T-helper 17 cell (primary cell): ENCODE data around the gene SMIM24. TPM values are rescaled to one million over a fixed set of nuclear protein-coding genes. Genes with fewer than 3 reads are reported as not detected.

Experiments
- ATAC-seq: fragments of 150-1000 bp; cut with Tn5 transposase; 2 replicates; pipeline ENCODE4 v1.10.0; 2021; ENCODE audit warnings: mild to moderate bottlenecking, moderate library complexity
- DNase-seq, 3 donors: peaks; one replicate each; pipeline versions ENCODE4 v3.0.0 to v3.0.0-alpha.2; 2020 to 2021
- H3K9me3 ChIP-seq: one replicate; pipeline ENCODE4 v1.7.0; 2013; ENCODE audit warnings: low read length, mild to moderate bottlenecking; ENCODE audit not compliant: control insufficient read depth, poor library complexity, severe bottlenecking
- H3K27ac Mint-ChIP-seq: one replicate; pipeline ENCODE4 v1.8.0; 2022; ENCODE audit warnings: mild to moderate bottlenecking, moderate library complexity, mixed read lengths
- H3K27me3 Mint-ChIP-seq: one replicate; pipeline ENCODE4 v1.8.0; 2022; ENCODE audit warnings: mixed read lengths
- H3K36me3 Mint-ChIP-seq: one replicate; pipeline ENCODE4 v1.8.0; 2022; ENCODE audit warnings: low read depth, mixed read lengths
- H3K4me1 Mint-ChIP-seq: one replicate; pipeline ENCODE4 v1.8.0; 2022; ENCODE audit warnings: mild to moderate bottlenecking, mixed read lengths
- H3K4me3 Mint-ChIP-seq: one replicate; pipeline ENCODE4 v1.8.0; 2022; ENCODE audit warnings: mild to moderate bottlenecking, moderate library complexity, mixed read lengths
- total RNA-seq, 4 donors: library from RNA in 2 of 4; stranded (reverse) in 2 of 4; gene quantifications; one replicate each; pipeline ENCODE4 v1.2.3 and lab custom pipeline; 2022 to 2026

Gene SMIM24
- total RNA-seq, 2 donors from 2014 or later = not detected

DNA sequence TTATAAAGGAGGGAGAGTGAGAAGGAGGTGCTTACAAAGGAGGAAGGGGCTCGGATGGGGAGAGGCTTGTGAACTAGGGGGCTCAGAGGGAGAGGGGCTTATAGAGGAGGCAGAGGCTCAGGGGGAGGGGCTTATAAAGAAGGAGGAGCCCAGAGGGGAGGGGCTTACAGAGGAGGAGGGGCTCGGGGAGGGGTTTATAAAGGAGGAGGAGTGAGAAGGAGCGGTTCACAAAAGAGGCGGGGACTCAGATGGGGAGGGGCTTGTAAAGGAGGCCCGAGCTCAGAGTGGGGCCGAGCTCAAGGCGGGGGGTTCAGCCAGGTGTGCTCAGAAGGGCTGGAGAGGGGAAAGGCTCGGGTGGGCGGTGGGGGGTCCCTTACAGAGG is 500 bp downstream of the SMIM24 start:
- ATAC-seq (peak; percentile 59), DNase-seq (peak in 1 of 3 donors; percentile 27)
- Mint-ChIP-seq H3K36me3 (no peaks in the 10 kb centered on the region), H3K27ac (no peak overlapping the region), H3K4me3 (no peak overlapping the region), H3K27me3 (no peaks in the 10 kb centered on the region), H3K4me1 (peaks cover 9% of the 10 kb centered on the region)
- no peaks in the 10 kb centered on the region for H3K9me3 ChIP-seq

DNA sequence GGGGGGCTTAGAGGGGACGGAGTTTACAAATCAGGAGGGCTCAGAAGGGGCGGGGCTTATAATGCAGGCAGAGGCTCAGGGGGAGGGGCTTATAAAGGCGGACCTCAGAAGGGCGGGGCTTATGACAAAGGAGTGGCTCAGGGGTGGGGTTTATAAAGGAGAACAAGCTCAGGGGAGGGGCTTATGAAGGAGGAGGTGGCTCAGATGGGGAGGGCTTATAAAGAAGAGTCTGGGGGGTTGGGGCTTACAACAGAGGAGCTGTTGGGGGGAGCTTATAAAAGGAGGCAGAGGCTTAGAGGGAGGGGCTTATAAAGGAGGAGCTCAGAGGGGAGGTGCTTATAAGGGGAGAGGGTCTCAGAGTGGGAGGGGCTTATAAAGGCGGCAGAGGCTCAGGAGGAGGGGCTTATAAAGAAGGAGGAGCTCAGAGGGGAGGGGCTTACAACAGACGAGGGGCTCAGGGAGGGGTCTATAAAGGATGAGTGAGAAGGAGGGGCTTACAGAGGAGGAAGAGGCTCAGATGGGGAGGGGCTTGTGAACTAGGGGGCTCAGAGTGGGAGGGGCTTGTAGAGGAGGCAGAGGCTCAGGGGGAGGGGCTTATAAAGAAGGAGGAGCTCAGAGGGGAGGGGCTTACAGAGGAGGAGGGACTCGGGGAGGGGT is 1.0 kb downstream of the SMIM24 start:
- ATAC-seq (peak; percentile 76), DNase-seq (peak in 1 of 3 donors; percentile 30)
- Mint-ChIP-seq H3K4me3 (peak overlapping the region; percentile 77), H3K27me3 (no peaks in the 10 kb centered on the region), H3K36me3 (no peaks in the 10 kb centered on the region), H3K27ac (no peak overlapping the region), H3K4me1 (peaks cover 7% of the 10 kb centered on the region)
- no peaks in the 10 kb centered on the region for H3K9me3 ChIP-seq

DNA sequence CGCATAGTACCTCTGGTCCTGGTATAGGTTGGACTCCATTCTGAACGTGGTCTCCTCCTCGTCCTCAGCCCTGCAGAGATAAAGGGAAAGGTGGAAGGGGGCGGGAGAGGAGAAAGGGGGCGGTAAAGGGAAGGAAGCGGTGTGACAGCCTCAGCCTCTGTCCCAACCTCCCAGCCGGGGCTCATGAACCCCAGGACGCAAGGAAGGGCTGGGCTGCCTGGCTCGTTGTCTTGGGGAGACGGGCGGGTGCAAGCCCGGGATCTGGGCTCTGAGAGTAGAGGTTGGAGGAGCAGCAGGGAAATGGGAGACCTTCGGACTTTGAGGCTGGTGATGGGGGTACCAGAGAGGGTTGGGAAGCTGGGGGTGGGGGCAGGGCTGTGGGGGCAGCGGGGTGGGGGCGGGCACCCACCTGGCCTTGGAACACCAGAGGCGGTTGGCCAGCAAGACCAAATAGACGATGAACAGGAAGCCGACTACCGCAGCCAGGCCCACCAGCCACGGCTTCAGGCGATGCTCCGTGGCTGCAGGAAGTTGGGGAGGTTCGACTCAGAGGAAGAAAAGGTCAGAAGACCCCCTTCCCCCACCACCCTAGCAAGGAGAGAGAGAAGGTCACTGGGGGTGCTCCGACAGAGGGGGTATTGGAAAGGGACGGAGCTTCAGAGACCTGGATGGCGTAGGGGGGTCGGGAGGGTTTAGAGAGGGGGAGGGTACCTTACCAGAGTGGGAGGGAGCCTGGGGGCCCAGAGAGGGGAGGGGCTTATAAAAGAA is 1.7 kb downstream of the SMIM24 start:
- no peaks in the 10 kb centered on the region for H3K27me3 Mint-ChIP-seq
- no peaks in the 10 kb centered on the region for H3K9me3 ChIP-seq
- peak overlapping the region; percentile 77 for H3K4me3 Mint-ChIP-seq
- no peak for DNase-seq
- ATAC-seq = peak; percentile 10
- peaks cover 7% of the 10 kb centered on the region for H3K4me1 Mint-ChIP-seq
- H3K36me3 Mint-ChIP-seq = no peaks in the 10 kb centered on the region
- H3K27ac Mint-ChIP-seq = no peak overlapping the region

GRCh38 chr19:3477951-3478350 is 2.4 kb downstream of the SMIM24 start:
- Mint-ChIP-seq H3K4me3 (peak overlapping the region; percentile 77), H3K36me3 (no peaks in the 10 kb centered on the region), H3K27me3 (no peaks in the 10 kb centered on the region), H3K27ac (no peak overlapping the region), H3K4me1 (peaks cover 7% of the 10 kb centered on the region)
- no peaks in the 10 kb centered on the region for H3K9me3 ChIP-seq
- ATAC-seq = no peak
- no peak for DNase-seq

DNA sequence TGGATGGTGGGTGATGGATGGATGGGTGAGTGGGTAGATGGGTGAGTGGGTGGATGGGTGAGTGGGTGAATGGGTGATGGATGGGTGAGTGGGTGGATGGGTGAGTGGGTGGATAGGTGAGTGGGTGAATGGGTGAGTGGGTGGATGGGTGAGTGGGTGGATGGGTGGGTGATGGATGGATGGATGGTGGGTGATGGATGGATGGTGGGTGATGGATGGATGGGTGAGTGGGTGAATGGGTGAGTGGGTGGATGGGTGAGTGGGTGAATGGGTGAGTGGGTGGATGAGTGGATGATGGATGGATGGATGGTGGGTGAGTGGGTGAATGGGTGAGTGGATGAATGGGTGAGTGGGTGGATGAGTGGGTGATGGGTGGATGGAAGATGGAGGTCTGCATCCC is 2.8 kb downstream of the SMIM24 start:
- H3K27me3 Mint-ChIP-seq = no peaks in the 10 kb centered on the region
- no peak overlapping the region for H3K4me3 Mint-ChIP-seq
- peaks cover 7% of the 10 kb centered on the region for H3K4me1 Mint-ChIP-seq
- ATAC-seq (no peak), DNase-seq (no peak)
- no peaks in the 10 kb centered on the region for H3K9me3 ChIP-seq
- H3K27ac Mint-ChIP-seq = no peak overlapping the region
- H3K36me3 Mint-ChIP-seq = no peaks in the 10 kb centered on the region

DNA sequence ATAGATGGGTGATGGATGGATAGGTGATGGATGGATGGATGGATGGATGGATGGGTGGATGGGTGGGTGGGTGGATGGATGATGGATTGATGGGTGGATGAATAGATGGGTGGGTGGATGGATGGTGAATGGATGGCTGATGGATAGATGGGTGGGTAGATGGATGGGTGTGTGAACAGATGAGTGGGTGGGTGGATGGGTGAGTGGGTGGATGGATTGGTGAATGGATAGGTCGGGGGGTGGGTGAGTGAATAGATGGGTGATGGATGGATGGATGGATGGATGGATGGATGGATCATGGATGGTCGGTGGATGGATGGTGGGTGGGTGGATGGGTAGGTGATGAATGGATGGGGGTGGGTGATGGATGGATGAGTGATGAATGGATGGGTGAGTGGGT is 3.5 kb downstream of the SMIM24 start:
- no peaks in the 10 kb centered on the region for H3K36me3 Mint-ChIP-seq
- no peaks in the 10 kb centered on the region for H3K9me3 ChIP-seq
- no peak for ATAC-seq
- H3K4me3 Mint-ChIP-seq = no peak overlapping the region
- no peak overlapping the region for H3K27ac Mint-ChIP-seq
- H3K4me1 Mint-ChIP-seq = peaks cover 7% of the 10 kb centered on the region
- DNase-seq = no peak
- H3K27me3 Mint-ChIP-seq = no peaks in the 10 kb centered on the region

DNA sequence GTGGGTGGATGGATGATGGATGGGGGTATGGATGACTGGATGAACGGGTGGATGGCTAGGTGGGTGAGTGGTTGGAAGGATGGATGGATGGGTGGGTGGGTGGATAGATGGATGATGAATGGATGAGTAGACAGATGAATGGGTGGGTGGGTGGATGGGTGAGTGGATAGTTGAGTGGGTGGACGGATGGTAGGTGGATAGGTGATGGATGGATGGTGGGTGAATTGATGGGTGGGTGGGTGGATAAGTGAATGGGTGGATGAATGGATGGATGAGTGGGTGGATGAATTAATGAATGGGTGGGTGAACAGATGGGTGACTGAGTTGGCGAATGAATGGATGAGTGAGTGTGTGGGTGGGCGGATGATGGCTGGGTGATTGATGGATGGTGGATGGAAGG is 4.9 kb downstream of the SMIM24 start:
- Mint-ChIP-seq H3K27me3 (no peaks in the 10 kb centered on the region), H3K36me3 (no peaks in the 10 kb centered on the region), H3K27ac (no peak overlapping the region), H3K4me1 (peaks cover 8% of the 10 kb centered on the region), H3K4me3 (no peak overlapping the region)
- ATAC-seq (no peak), DNase-seq (no peak)
- no peaks in the 10 kb centered on the region for H3K9me3 ChIP-seq

GRCh38 chr19:3474614-3475013 is 5.7 kb downstream of the SMIM24 start:
- no peak overlapping the region for H3K27ac Mint-ChIP-seq
- H3K9me3 ChIP-seq = no peaks in the 10 kb centered on the region
- H3K4me3 Mint-ChIP-seq = no peak overlapping the region
- H3K4me1 Mint-ChIP-seq = peaks cover 9% of the 10 kb centered on the region
- no peak for ATAC-seq
- H3K36me3 Mint-ChIP-seq = no peaks in the 10 kb centered on the region
- no peak for DNase-seq
- H3K27me3 Mint-ChIP-seq = no peaks in the 10 kb centered on the region

GRCh38 chr19:3474010-3474409 is 6.3 kb downstream of the SMIM24 start:
- Mint-ChIP-seq H3K4me3 (no peak overlapping the region), H3K27me3 (no peaks in the 10 kb centered on the region), H3K27ac (no peak overlapping the region), H3K4me1 (peaks cover 9% of the 10 kb centered on the region), H3K36me3 (no peaks in the 10 kb centered on the region)
- ATAC-seq (no peak), DNase-seq (no peak)
- no peaks in the 10 kb centered on the region for H3K9me3 ChIP-seq

DNA sequence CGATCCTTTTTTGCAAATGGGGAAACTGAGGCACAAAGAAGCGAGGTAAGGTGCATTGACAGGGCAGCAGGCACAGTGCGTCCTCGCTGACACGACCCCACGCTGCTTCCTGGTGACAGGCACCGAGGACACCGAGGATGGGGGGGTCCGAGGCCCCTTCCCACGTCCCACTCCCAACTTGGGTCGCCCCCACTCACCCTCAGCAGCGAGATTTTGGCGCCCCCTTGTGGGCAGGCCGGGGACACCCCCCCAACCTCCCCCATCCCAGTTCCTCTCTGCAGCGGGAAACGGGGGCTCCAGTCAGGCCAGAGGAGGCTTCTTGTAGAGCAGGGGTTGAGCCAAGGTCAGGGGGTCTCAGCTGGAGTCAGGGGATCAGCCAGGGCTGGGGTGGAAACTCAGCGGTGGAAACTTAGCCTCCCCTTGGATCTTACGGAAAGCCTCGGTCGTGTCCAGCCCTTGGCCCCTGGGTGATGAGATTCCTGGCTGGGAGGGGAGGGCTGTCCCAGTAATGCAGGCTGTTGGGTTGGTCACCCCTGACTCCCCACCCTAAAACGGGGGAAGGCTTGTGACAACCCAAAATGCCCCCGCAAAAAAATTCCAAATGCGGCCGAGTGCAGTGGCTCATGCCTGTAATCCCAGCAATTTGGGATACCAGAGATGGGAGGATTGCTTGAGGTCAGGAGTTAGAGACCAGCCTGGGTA is 8.2 kb downstream of the SMIM24 start:
- DNase-seq (peak in 1 of 3 donors; percentile 34), ATAC-seq (no peak)
- Mint-ChIP-seq H3K4me3 (no peak overlapping the region), H3K4me1 (peaks cover 4% of the 10 kb centered on the region), H3K27ac (no peak overlapping the region), H3K36me3 (no peaks in the 10 kb centered on the region), H3K27me3 (no peaks in the 10 kb centered on the region)
- no peaks in the 10 kb centered on the region for H3K9me3 ChIP-seq

DNA sequence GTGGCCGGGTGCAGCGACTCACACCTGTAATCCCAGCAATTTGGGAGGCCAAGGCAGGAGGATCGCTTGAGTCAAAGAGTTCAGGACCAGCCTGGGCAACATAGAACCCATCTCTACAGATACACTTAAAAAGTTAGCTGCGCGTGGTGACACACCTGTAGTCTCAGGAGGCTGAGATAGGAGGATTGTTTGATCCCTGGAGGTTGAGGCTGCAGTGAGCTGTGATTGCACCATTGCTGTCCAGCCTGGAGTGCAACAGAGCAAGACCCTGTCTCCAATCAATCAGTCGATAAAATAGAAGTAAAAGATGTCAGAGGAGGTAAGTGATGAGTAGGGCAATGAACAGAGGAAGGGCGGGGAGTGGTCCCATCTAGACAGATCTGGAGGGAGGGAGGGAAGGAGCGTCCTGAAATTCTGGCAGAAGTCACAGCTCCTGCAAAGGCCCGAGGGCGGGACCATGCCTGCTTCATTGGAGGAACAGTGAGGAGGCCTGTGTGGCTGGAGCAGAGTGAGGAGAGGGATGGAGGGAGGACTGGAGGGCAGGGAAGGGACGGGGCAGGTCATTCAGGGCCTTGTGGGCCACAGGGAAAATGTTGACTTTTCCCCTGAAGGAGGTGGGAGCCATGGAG is 9.7 kb downstream of the SMIM24 start:
- DNase-seq = no peak
- ATAC-seq = no peak
- Mint-ChIP-seq H3K27ac (peak overlapping the region; percentile 51), H3K4me1 (peaks cover 10% of the 10 kb centered on the region), H3K36me3 (no peaks in the 10 kb centered on the region), H3K4me3 (no peak overlapping the region), H3K27me3 (no peaks in the 10 kb centered on the region)
- H3K9me3 ChIP-seq = no peaks in the 10 kb centered on the region

GRCh38 chr19:3469638-3470499 is 10.5 kb downstream of the SMIM24 start:
- no peaks in the 10 kb centered on the region for H3K9me3 ChIP-seq
- no peaks in the 10 kb centered on the region for H3K36me3 Mint-ChIP-seq
- no peak overlapping the region for H3K4me3 Mint-ChIP-seq
- H3K27me3 Mint-ChIP-seq = no peaks in the 10 kb centered on the region
- DNase-seq (no peak), ATAC-seq (no peak)
- H3K4me1 Mint-ChIP-seq = peaks cover 12% of the 10 kb centered on the region
- peak overlapping the region; percentile 51 for H3K27ac Mint-ChIP-seq
